Left hindlimb (tissue), 1 donor: Measurements from ENCODE around the gene MARCHF4.

Experiments used
- DNase-seq: peaks from one replicate; pipeline ENCODE4 v3.0.0-alpha.2; 2018

The MARCHF4 gene, protein sequence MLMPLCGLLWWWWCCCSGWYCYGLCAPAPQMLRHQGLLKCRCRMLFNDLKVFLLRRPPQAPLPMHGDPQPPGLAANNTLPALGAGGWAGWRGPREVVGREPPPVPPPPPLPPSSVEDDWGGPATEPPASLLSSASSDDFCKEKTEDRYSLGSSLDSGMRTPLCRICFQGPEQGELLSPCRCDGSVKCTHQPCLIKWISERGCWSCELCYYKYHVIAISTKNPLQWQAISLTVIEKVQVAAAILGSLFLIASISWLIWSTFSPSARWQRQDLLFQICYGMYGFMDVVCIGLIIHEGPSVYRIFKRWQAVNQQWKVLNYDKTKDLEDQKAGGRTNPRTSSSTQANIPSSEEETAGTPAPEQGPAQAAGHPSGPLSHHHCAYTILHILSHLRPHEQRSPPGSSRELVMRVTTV

DNA sequence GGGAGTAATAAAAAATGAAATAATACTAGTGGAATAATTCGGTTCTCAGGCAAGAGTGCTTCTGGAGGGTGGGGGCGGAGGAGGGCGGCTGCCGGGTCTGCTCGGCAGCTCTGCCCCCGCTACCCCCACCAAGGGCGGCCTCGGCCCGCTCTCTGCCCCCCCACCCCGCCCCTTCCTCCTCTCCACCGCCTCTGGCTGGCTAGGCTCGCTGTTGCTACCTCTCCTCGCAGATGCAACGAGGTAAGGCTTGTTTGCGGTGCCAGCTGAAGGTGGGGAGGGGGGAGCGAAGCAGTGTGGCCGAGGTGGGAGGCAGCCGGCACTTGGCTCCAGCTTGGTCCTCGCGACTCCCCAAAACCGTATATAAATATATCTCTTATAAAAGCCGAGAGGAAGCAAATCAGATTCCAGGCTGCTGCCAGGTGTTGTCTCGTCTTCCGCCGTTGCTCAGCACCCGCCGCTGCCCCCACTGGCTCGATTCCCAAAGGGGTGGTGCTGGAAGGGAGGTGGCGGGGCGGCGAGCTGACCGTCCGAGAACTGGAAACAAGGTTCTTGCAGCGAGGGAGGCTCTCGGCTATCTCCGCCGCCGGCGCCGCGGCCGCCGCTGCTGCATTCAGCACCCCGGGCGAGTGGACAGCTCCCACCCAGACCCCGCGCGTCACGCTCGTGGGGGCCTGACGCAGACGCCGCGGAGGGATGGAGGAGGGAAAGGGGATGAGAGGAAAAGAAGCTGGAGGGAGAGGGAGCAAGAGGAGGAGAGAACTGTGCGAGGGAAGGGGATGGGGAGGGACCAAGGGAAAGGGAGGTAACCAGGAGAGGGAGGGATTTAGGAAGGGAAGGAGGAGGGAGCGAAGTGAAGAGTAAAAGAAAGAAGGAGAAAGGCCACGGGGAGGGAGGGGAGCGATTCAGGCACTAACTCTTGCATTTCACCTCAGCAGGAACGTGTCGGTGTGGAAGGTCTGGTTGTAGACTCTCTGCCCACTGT, at the start of gene MARCHF4:
Gene MARCHF4 (minus strand): TSS at position 763 of the 982 bp plus-strand sequence. CDS start 2,223 bp downstream, outside the sequence.
- peak; percentile 86 for DNase-seq

GRCh38 chr2:216420367-216421101, 48.3 kb upstream of the MARCHF4 start:
- DNase-seq = peak; percentile 44

GRCh38 chr2:216418981-216419380, 46.7 kb upstream of the MARCHF4 start:
- no peak for DNase-seq

GRCh38 chr2:216416571-216417307, 44.5 kb upstream of the MARCHF4 start:
- no peak for DNase-seq

DNA sequence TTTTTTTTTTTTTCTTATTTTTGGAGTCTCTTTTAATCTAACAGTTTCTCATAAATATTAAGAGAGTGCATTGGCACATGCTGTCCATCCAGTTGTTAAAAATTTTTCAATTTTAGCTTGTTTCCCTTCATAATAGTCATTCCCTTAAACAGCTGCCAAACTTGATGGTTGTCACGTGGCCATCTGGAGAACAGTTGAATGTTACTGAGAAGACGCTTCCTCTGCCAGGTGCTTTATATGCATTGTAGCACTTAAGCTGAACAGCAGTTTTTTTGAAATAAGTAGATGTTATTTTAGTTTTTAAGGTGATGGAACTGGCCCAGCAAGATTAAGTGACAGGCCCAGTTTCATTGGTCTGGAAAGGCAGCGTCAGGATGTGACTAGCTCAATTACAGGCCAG, 43.3 kb upstream of the MARCHF4 start:
- peak; percentile 36 for DNase-seq

- no peak for DNase-seq
Measured at GRCh38 chr2:216414772-216415319, 42.6 kb upstream of the MARCHF4 start.

DNA sequence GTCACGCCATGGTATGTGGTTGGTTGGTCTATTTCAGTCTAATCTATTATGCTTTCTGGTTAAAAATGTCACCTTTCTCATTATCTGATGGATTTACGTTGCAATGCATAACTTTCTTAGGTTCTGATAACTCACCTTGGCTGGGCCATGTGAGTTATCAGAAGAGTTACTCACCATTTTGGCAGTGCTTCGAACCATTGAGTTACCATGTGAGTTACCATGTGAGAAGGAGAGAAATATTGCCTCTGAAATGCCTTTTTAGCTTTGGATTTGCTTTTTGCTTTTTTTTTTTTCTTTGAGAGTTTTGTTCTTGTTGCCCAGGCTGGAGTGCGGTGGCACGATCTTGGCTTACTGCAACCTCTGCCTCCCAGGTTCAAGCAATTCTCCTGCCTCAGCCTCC, 41.6 kb upstream of the MARCHF4 start:
- no peak for DNase-seq

DNA sequence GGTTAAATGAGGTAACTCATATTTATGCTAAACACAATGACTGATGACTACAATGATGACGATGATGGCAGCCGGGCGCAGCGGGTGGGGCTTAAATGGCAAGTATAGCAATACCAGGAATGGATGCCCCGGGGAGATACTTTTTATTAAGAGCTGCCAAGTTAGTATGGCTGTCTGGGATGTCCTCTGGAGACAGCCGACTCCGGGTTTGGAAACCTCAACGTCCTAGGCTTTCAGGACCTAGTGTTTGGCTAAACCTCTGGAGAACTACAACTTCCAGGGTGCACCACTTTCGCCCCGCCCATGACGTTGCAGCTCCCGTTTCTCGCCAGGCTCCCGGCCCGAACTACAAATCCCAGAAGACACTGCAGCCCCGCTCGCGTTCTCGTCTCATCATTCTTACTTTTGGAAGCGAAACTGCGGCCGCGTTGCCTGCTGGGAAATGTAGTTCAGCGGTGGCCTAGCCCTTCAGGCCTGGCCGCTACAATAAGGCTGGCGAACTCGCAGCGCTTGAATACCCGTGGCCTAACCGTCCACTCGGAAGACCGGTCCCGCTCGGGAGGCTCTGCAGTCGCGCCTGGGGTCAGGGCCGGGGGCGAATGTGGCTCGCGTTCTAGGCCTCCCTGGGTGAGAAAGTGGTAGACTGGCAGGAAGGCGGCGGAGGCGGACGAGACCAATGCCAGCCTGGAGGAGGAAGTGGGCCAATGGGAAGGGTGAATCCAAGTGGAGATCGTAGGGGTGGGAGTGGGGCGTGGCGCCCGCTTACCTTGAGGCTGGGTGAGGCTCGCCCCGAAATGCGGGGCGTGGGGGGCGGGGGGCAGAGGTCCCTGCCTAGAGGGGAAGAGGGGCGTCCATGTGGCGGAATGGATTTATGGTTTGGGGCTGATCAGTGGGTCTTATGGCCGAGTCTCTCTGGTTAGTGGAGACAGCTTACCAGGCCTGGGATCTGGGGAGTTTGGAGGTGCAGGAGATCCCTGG, 40.0 kb upstream of the MARCHF4 start, which contains the start of gene SMARCAL1:
Gene SMARCAL1 (plus strand): TSS at position 463 of the 978 bp plus-strand sequence. CDS start 2,221 bp downstream, outside the sequence.
- DNase-seq = peak; percentile 99

DNA sequence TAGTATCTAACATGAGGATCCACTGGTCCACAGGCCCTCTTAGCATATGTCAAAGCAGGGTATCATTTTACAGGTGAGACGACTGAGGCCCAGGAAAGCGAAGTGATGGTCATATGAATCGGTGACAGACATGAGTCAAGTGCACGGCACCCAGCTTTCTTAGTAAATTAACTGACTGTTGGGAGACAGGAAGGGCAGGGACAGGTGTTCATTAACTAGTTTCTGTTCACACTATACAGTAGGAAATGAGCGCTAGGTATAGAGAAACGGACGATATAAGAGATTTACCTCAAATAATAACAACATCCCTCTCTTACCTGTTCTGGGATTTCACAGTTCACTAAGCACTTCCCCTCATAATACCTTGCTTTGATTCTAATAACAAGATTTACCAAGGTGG, 38.3 kb upstream of the MARCHF4 start:
- no peak for DNase-seq

DNA sequence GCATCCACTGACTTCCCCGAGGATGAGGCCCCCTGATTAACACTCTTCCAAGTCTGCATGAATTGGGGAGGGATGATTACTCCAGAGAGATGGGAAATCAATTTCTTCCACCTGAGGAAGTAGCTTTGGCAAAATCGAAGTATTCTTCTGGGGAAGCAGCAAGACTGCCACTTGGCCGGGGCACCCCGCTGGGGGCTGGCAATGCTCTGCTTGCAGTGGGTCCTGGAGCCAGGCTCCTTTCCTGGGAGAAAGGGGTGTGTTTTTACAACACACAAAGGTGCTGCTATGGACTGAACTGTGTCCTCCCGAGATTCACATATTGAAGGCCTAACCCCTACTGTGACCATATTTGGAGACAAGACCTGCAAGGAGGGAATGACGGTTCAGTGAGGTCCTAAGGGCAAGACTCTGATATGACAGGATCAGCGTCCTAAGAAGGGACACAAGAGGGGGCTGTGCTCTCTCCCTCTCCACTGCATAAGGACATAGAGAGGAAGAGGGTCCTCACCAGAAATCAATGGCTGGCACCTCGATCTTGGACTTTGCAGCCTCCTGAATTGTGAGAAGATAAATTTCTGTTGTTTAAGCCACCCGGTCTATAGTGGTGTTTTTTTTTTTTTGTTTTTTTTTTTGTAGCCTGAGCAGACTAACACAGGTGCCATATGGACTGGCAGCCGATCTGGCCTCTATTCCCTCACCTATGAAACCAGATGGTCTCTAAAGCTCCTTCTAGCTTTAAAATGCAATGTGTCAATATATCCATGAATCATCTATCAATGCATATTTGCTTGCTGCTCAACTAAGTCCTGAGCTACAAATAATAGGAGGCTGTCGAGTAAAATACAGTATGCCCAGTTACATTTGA, 36.4 kb upstream of the MARCHF4 start:
- no peak for DNase-seq

- DNase-seq = no peak
Measured at GRCh38 chr2:216406826-216407225, 34.5 kb upstream of the MARCHF4 start.

DNA sequence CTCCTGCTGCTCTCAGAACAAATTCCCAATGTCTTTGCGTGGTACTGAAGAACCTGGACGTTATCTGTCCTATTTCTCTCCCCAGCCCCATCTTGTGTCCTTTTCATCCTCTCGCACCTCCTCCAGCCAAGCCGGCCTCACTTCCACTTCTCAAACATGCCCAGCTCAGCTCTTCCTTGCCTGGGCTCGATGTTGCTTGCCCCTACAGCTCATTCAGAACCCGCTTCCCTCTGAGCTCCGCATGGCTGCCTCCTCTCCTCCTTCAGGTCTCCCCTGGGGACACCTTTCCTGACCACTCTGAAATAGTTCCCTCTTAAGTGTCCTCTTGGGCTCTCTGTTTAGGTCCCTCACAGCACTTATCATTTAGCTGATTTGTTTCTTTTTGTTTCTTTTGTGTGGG, 33.3 kb upstream of the MARCHF4 start:
- DNase-seq = no peak

DNA sequence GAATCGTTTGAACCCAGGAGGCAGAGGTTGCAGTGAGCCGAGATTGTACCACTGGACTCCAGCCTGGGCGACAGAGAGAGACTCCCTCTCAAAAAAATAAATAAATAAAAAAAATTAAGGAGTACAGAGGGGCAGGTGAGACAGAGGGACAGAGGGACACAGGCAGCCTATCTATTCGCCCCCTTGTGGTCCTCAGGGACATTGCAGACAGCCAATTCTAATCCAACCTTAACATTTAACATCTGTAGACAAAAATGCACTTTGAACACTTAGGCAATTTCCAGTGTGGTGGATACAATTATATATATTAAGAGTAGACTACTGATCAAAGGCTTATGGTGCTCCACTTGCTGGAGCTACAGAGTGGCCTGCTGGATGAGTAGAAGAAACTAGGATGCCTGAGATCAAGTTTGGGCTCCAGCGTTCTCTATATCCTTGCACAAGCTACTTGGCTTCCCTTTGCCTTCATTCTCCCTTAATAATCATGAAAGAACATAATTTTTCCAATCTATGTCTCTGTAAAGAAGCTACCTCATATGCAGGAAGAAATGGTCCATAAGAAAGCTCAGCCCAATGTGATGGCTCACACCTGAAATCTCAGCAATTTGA, 31.8 kb upstream of the MARCHF4 start:
- DNase-seq = no peak

GRCh38 chr2:216402751-216403150, 30.5 kb upstream of the MARCHF4 start:
- DNase-seq = no peak

GRCh38 chr2:216399621-216400020, 27.3 kb upstream of the MARCHF4 start:
- DNase-seq = no peak

- DNase-seq = no peak
Measured at GRCh38 chr2:216394881-216395280, 22.6 kb upstream of the MARCHF4 start.

- DNase-seq = no peak
Measured at GRCh38 chr2:216392945-216393840, 20.9 kb upstream of the MARCHF4 start.

GRCh38 chr2:216392018-216392562, 19.8 kb upstream of the MARCHF4 start:
- DNase-seq = no peak
